CD4-positive, alpha-beta memory T cell (primary cell): Measurements from ENCODE around the gene AGPAT2. TPM values are rescaled to one million over a fixed set of nuclear protein-coding genes. Genes with fewer than 3 reads are reported as not detected.

Source experiments
- CTCF ChIA-PET: fragments of 350-600 bp; sonication (Branson Sonifier 250); formaldehyde crosslinking; loops from one replicate; lab custom pipeline; 2021; ENCODE audit warnings: inconsistent platforms; ENCODE audit not compliant: partially characterized antibody; lab: Charles Lee
- POLR2A ChIA-PET: fragments of 350-600 bp; sonication (Branson Sonifier 250); formaldehyde crosslinking; loops from one replicate; lab custom pipeline; 2021; ENCODE audit not compliant: partially characterized antibody; lab: Charles Lee
- DNase-seq, 5 donors: peaks; one replicate each; pipeline versions ENCODE4 v3.0.0 to v3.0.0-alpha.2; 2020 to 2022; ENCODE audit warnings: mixed read lengths in 1 of 5
- H3K27ac ChIP-seq: one replicate; pipeline ENCODE4 v1.7.0; 2013; ENCODE audit warnings: low read depth, low read length
- H3K27me3 ChIP-seq: 2 replicates; pipeline ENCODE4 v1.7.0; 2013; ENCODE audit warnings: mild to moderate bottlenecking, low read length, moderate library complexity; ENCODE audit not compliant: insufficient read depth
- H3K36me3 ChIP-seq: 2 replicates; pipeline ENCODE4 v1.7.0; 2013; ENCODE audit warnings: mild to moderate bottlenecking, low read length, moderate library complexity; ENCODE audit not compliant: insufficient read depth
- H3K4me1 ChIP-seq: 2 replicates; pipeline ENCODE4 v1.7.0; 2013; ENCODE audit warnings: mild to moderate bottlenecking, low read length, moderate library complexity; ENCODE audit not compliant: insufficient read depth
- H3K4me3 ChIP-seq, 2 donors: one replicate each; pipeline ENCODE4 v1.7.0; 2013; ENCODE audit warnings: low read length in 2 of 2, mild to moderate bottlenecking in 1 of 2
- H3K9me3 ChIP-seq, 2 donors: one replicate each; pipeline ENCODE4 v1.7.0; 2013; ENCODE audit warnings: low read length in 2 of 2, control low read depth in 1 of 2; ENCODE audit not compliant: control insufficient read depth in 1 of 2
- H3K27ac Mint-ChIP-seq, 7 donors: one replicate each; pipeline ENCODE4 v1.8.0; 2020 to 2021; ENCODE audit warnings: mixed read lengths in 7 of 7, mild to moderate bottlenecking in 6 of 7, inconsistent platforms in 3 of 7, moderate library complexity in 3 of 7
- H3K27me3 Mint-ChIP-seq, 2 donors: one replicate each; pipeline ENCODE4 v1.8.0; 2020 to 2021; ENCODE audit warnings: mixed read lengths in 2 of 2
- H3K36me3 Mint-ChIP-seq, 2 donors: one replicate each; pipeline ENCODE4 v1.8.0; 2020 to 2021; ENCODE audit warnings: mixed read lengths in 2 of 2, inconsistent platforms in 1 of 2, mild to moderate bottlenecking in 1 of 2
- H3K4me1 Mint-ChIP-seq, 4 donors: one replicate each; pipeline ENCODE4 v1.8.0; 2020 to 2021; ENCODE audit warnings: mixed read lengths in 4 of 4, mild to moderate bottlenecking in 1 of 4
- H3K4me3 Mint-ChIP-seq, 8 donors: one replicate each; pipeline ENCODE4 v1.8.0; 2020 to 2021; ENCODE audit warnings: mixed read lengths in 8 of 8, mild to moderate bottlenecking in 7 of 8, moderate library complexity in 6 of 8, inconsistent platforms in 3 of 8
- H3K9me3 Mint-ChIP-seq, 8 donors: one replicate each; pipeline ENCODE4 v1.8.0; 2020 to 2021; ENCODE audit warnings: mixed read lengths in 8 of 8, mild to moderate bottlenecking in 5 of 8, inconsistent platforms in 3 of 8, moderate library complexity in 1 of 8
- intact Hi-C: fragments of 100-400 bp; cut with micrococcal nuclease; formaldehyde crosslinking; loops from one replicate; pipeline ENCODE4 v1.15.1; 2023
- microRNA-seq: library from miRNA; unstranded; fragments of <30 nt; microRNA quantifications from one replicate; pipeline ENCODE4 v1.2.0, GENCODE V29; 2021; ENCODE audit warnings: borderline replicate concordance, borderline number of aligned reads, borderline microRNAs expressed, mixed read lengths
- polyA plus RNA-seq, 2 donors: library from polyadenylated mRNA; unstranded; fragments of 300-500 nt; fragmentation: Illumina TruSeq; gene quantifications; one replicate each; pipeline ENCODE4 v1.2.3, GENCODE V29; 2021
- total RNA-seq, 2 experiments: library from RNA; stranded (reverse); gene quantifications; one replicate each; pipeline ENCODE4 v1.2.3, GENCODE V29; 2021

AGPAT2 gene
- total and polyA plus RNA-seq, 4 experiments from 2014 or later, result 6.9 to 20.6 (median 12.0) TPM

GRCh38 chr9:136625101-136626065, 61.9 kb downstream of the AGPAT2 start:
- Mint-ChIP-seq H3K9me3 (no peaks in the 10 kb centered on the region), H3K4me3 (no peak overlapping the region), H3K4me1 (peaks cover 0 to 3% (median 1%) of the 10 kb centered on the region in 4 donors), H3K27ac (no peak overlapping the region), H3K36me3 (no peaks in the 10 kb centered on the region), H3K27me3 (peaks cover 3 to 8% of the 10 kb centered on the region in 2 donors)
- no peaks in the 10 kb centered on the region for H3K36me3 ChIP-seq
- H3K9me3 ChIP-seq, result no peaks in the 10 kb centered on the region
- H3K4me1 ChIP-seq, result no peaks in the 10 kb centered on the region
- peak in 1 of 5 donors; percentile 16 for DNase-seq
- intact Hi-C loops, result no loop called here
- H3K27me3 ChIP-seq, result no peaks in the 10 kb centered on the region
- no peak overlapping the region for H3K27ac ChIP-seq
- ChIA-PET POLR2A (no interaction called here), CTCF (interaction anchor here (1.3 to 8.0 kb wide), 2 partner anchors 46 to 138 kb away, joined by 4 to 120 read pairs; no protein-coding TSS in a partner anchor)
- no peak overlapping the region for H3K4me3 ChIP-seq

DNA sequence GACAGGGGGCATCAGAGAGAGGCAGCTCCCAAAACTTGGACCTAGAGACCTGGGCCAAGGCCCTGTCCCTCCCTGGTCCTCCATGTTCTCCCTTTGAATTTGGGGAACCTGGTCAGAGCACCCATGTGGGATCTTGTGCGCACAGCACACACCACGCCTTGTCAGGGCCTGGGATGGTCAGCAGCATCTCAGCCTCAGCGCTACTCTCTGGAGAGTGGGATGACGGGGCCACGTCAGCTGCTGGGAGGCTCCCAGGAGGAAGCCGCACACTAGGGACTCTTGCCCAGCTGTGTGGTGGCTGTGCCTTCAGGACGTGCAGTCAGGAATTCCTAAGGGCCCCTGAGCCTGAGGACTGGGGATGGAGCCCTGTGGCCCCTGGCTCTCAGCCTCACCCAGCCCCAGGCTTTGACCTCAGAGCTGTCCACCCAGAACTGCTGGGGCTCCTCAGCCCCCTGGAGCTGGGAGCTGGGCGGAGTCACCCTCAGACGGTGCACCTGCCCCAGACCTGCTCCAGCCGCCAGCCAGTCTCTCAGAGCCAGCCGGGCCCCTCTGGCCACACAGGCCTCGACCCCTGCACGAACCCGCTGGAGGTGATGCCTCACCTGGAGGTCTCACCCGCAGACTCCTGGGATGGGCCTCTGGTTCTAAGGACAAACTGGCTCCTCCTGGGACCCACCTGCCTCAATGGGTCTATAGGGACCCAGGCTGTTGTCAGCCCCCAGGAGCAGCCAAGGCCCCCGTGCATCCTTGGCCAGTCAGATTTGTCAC, 62.9 kb downstream of the AGPAT2 start:
- H3K36me3 ChIP-seq, result no peaks in the 10 kb centered on the region
- Mint-ChIP-seq H3K9me3 (no peaks in the 10 kb centered on the region), H3K36me3 (no peaks in the 10 kb centered on the region), H3K4me3 (no peak overlapping the region), H3K27ac (no peak overlapping the region), H3K4me1 (no peaks in the 10 kb centered on the region), H3K27me3 (peaks cover 3 to 8% of the 10 kb centered on the region in 2 donors)
- intact Hi-C loops, result no loop called here
- DNase-seq, result peak in 1 of 5 donors; percentile 22
- no peak overlapping the region for H3K27ac ChIP-seq
- H3K27me3 ChIP-seq, result no peaks in the 10 kb centered on the region
- H3K4me3 ChIP-seq, result no peak overlapping the region
- no peaks in the 10 kb centered on the region for H3K9me3 ChIP-seq
- CTCF ChIA-PET, result interaction anchor here (8.0 kb wide), 1 partner anchor 137 kb away, joined by 120 read pairs; no protein-coding TSS in a partner anchor
- H3K4me1 ChIP-seq, result no peaks in the 10 kb centered on the region
- POLR2A ChIA-PET, result no interaction called here

DNA sequence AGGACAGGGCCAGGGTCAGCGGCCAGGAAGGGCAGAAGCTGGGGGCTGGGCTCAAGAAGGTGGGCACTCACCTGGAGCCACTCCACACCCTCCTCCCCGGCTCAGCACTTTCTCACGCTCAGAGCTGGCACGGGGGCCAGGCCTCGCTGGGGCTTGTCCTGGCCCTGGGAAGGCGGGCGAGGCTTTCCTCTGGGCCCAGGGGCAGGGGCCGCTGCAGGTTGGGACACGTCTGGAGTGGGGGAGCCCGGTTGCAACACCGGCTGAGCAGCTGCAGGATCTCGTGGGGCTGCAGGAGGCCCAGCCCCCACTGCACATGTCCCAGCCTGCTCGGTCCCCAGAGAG, 63.4 kb downstream of the AGPAT2 start:
- H3K9me3 ChIP-seq, result no peaks in the 10 kb centered on the region
- H3K4me1 Mint-ChIP-seq, result no peaks in the 10 kb centered on the region
- ChIA-PET POLR2A (no interaction called here), CTCF (interaction anchor here (8.0 kb wide), 1 partner anchor 136 kb away, joined by 120 read pairs; no protein-coding TSS in a partner anchor)
- intact Hi-C loops, result no loop called here
- no peaks in the 10 kb centered on the region for H3K9me3 Mint-ChIP-seq
- DNase-seq, result peak in 1 of 5 donors; percentile 29
- H3K27ac Mint-ChIP-seq, result no peak overlapping the region
- H3K36me3 ChIP-seq, result no peaks in the 10 kb centered on the region
- no peak overlapping the region for H3K27ac ChIP-seq
- H3K4me3 Mint-ChIP-seq, result no peak overlapping the region
- H3K4me1 ChIP-seq, result no peaks in the 10 kb centered on the region
- no peaks in the 10 kb centered on the region for H3K36me3 Mint-ChIP-seq
- peaks cover 3 to 8% of the 10 kb centered on the region in 2 donors for H3K27me3 Mint-ChIP-seq
- H3K27me3 ChIP-seq, result no peaks in the 10 kb centered on the region
- no peak overlapping the region for H3K4me3 ChIP-seq

Small RNAs within 50 kb of the gene (microRNA-seq; reads per million reads assigned to microRNA genes)
- gene MIR126, result 57.2 reads per million, percentile 60 among the genes with 10 or more reads in this experiment

Other genes with a start within 250 kb of the AGPAT2 start
- 10 to 100 TPM; 29.1 to 31.2 TPM for gene INPP5E, start 247.6 kb downstream of the AGPAT2 start, total RNA-seq
- gene INPP5E, start 247.6 kb downstream of the AGPAT2 start, polyA plus RNA-seq, result 1 to 10 TPM; 2.0 to 5.0 TPM
- 10 to 100 TPM; 82.9 to 87.7 TPM for gene SEC16A, start 204.4 kb downstream of the AGPAT2 start, total RNA-seq
- gene SEC16A, start 204.4 kb downstream of the AGPAT2 start, polyA plus RNA-seq, result 10 to 100 TPM in 1 of 2 donors, 1 to 10 TPM in 1; 6.6 to 39.3 TPM
- gene NOTCH1, start 141.4 kb downstream of the AGPAT2 start, total RNA-seq, result 10 to 100 TPM; 43.0 to 45.4 TPM
- 1 to 10 TPM in 1 of 2 donors, not detected in 1; 6.0 TPM for gene NOTCH1, start 141.4 kb downstream of the AGPAT2 start, polyA plus RNA-seq
- gene EGFL7, start 24.5 kb downstream of the AGPAT2 start, total RNA-seq, result not detected
- gene EGFL7, start 24.5 kb downstream of the AGPAT2 start, polyA plus RNA-seq, result under 1 TPM in 1 of 2 donors, not detected in 1; 0.64 TPM
- not detected for gene DIPK1B, start 25.1 kb upstream of the AGPAT2 start, total RNA-seq
- not detected for gene DIPK1B, start 25.1 kb upstream of the AGPAT2 start, polyA plus RNA-seq
- 1 to 10 TPM in 1 of 2 experiments, under 1 TPM in 1; 0.90 to 1.3 TPM for gene LCN10, start 55.5 kb upstream of the AGPAT2 start, total RNA-seq
- under 1 TPM; 0.22 to 0.50 TPM for gene LCN10, start 55.5 kb upstream of the AGPAT2 start, polyA plus RNA-seq
- gene LCN6, start 61.1 kb upstream of the AGPAT2 start, total RNA-seq, result not detected
- not detected for gene LCN6, start 61.1 kb upstream of the AGPAT2 start, polyA plus RNA-seq
- gene LCN8, start 70.8 kb upstream of the AGPAT2 start, total RNA-seq, result not detected
- gene LCN8, start 70.8 kb upstream of the AGPAT2 start, polyA plus RNA-seq, result under 1 TPM in 1 of 2 donors, not detected in 1; 0.62 TPM
- not detected for gene LCN15, start 77.1 kb upstream of the AGPAT2 start, total RNA-seq
- gene LCN15, start 77.1 kb upstream of the AGPAT2 start, polyA plus RNA-seq, result not detected
- 10 to 100 TPM; 51.1 to 53.4 TPM for gene TMEM141, start 103.9 kb upstream of the AGPAT2 start, total RNA-seq
- gene TMEM141, start 103.9 kb upstream of the AGPAT2 start, polyA plus RNA-seq, result 10 to 100 TPM; 34.3 to 38.4 TPM
- 1 to 10 TPM; 2.3 to 2.5 TPM for gene CCDC183, start 108.9 kb upstream of the AGPAT2 start, total RNA-seq
- under 1 TPM; 0.64 to 0.90 TPM for gene CCDC183, start 108.9 kb upstream of the AGPAT2 start, polyA plus RNA-seq
- gene RABL6, start 120.5 kb upstream of the AGPAT2 start, total RNA-seq, result 10 to 100 TPM; 65.1 to 70.9 TPM
- 10 to 100 TPM in 1 of 2 donors, 1 to 10 TPM in 1; 5.1 to 18.2 TPM for gene RABL6, start 120.5 kb upstream of the AGPAT2 start, polyA plus RNA-seq
- 1 to 10 TPM; 2.4 to 2.8 TPM for gene AJM1, start 155.0 kb upstream of the AGPAT2 start, total RNA-seq
- gene AJM1, start 155.0 kb upstream of the AGPAT2 start, polyA plus RNA-seq, result under 1 TPM in 1 of 2 donors, not detected in 1; 0.05 TPM
- gene PHPT1, start 162.0 kb upstream of the AGPAT2 start, total RNA-seq, result 10 to 100 TPM; 41.3 to 42.6 TPM
- 10 to 100 TPM; 88.4 to 94.0 TPM for gene PHPT1, start 162.0 kb upstream of the AGPAT2 start, polyA plus RNA-seq
- gene MAMDC4, start 164.9 kb upstream of the AGPAT2 start, total RNA-seq, result 10 to 100 TPM in 1 of 2 experiments, 1 to 10 TPM in 1; 9.3 to 11.7 TPM
- not detected for gene MAMDC4, start 164.9 kb upstream of the AGPAT2 start, polyA plus RNA-seq
- gene EDF1, start 178.9 kb upstream of the AGPAT2 start, total RNA-seq, result 100 to 1,000 TPM; 284 to 298 TPM
- 100 to 1,000 TPM; 273 to 357 TPM for gene EDF1, start 178.9 kb upstream of the AGPAT2 start, polyA plus RNA-seq
- 10 to 100 TPM; 40.2 to 43.2 TPM for gene TRAF2, start 199.1 kb upstream of the AGPAT2 start, total RNA-seq
- 10 to 100 TPM; 11.1 to 25.2 TPM for gene TRAF2, start 199.1 kb upstream of the AGPAT2 start, polyA plus RNA-seq